Prostate gland (tissue), 2 donors: ENCODE measurements around the gene CDK11B. TPM values are rescaled to one million over a fixed set of nuclear protein-coding genes. Genes with fewer than 3 reads are reported as not detected.
A peak's percentile ranks its signal among the peaks of the same experiment; 100 is the strongest.

Experiments
- DNase-seq: peaks from one replicate; pipeline ENCODE4 v3.0.0-alpha.2; 2019; ENCODE audit warnings: low spot score
- H3K27ac ChIP-seq, 2 donors: fragments of 200-600 bp; sonication (generic); 2 replicates each; pipeline ENCODE4 v1.5.1; 2017 to 2019
- H3K27me3 ChIP-seq: fragments of 200-600 bp; sonication (generic); replicated peaks from 2 replicates; pipeline ENCODE4 v1.5.1; 2019; ENCODE audit not compliant: insufficient read depth
- H3K36me3 ChIP-seq, 2 donors: fragments of 200-600 bp; sonication (generic); 1 replicate in 1 of 2; 2 replicates in 1 of 2; pipeline versions ENCODE4 v1.5.1 to v1.8.1; 2017 to 2019
- H3K4me1 ChIP-seq: fragments of 200-600 bp; sonication (generic); replicated peaks from 2 replicates; pipeline ENCODE4 v1.5.1; 2019
- H3K4me3 ChIP-seq, 2 donors: fragments of 200-600 bp; sonication (generic); 2 replicates each; pipeline ENCODE4 v1.5.1; 2017 to 2019
- H3K9me3 ChIP-seq: fragments of 200-600 bp; sonication (generic); 2 replicates; pipeline ENCODE4 v1.5.1; 2017
- CTCF ChIP-seq, 4 experiments: fragments of 200-600 bp in 2 of 4; fragments of 450-650 bp in 2 of 4; sonication (generic) in 2 of 4; IDR thresholded peaks; 1 replicate in 3 of 4; 2 replicates in 1 of 4; pipeline ENCODE4 v1.5.1; 2016 to 2019; ENCODE audit warnings: antibody characterized with exemption in 4 of 4, mild to moderate bottlenecking in 2 of 4, moderate library complexity in 2 of 4
- POLR2A ChIP-seq: fragments of 450-650 bp; IDR thresholded peaks from one replicate; pipeline ENCODE4 v1.6.1; 2016; ENCODE audit warnings: antibody characterized with exemption, mild to moderate bottlenecking
- POLR2AphosphoS5 ChIP-seq: sonication (generic); formaldehyde crosslinking; IDR thresholded peaks from one replicate; pipeline ENCODE4 v1.6.1; 2017; ENCODE audit warnings: antibody characterized with exemption
- WGBS: methylation state at CpG from one replicate; pipeline ENCODE4 v1.1.5; 2018; 5-methylcytosine and 5-hydroxymethylcytosine counted together
- intact Hi-C: fragments of 100-400 bp; cut with DNase I; formaldehyde crosslinking; loops from one replicate; pipeline ENCODE4 v1.14.2; 2022
- total RNA-seq, 2 donors: library from RNA; depleted of rRNA; stranded (reverse); fragments of >200 nt; gene quantifications; one replicate each; pipeline ENCODE4 v1.1.0, GENCODE V29; 2016

CDK11B gene
- total RNA-seq, 2 donors from 2014 or later: 15.0 to 31.2 TPM

DNA sequence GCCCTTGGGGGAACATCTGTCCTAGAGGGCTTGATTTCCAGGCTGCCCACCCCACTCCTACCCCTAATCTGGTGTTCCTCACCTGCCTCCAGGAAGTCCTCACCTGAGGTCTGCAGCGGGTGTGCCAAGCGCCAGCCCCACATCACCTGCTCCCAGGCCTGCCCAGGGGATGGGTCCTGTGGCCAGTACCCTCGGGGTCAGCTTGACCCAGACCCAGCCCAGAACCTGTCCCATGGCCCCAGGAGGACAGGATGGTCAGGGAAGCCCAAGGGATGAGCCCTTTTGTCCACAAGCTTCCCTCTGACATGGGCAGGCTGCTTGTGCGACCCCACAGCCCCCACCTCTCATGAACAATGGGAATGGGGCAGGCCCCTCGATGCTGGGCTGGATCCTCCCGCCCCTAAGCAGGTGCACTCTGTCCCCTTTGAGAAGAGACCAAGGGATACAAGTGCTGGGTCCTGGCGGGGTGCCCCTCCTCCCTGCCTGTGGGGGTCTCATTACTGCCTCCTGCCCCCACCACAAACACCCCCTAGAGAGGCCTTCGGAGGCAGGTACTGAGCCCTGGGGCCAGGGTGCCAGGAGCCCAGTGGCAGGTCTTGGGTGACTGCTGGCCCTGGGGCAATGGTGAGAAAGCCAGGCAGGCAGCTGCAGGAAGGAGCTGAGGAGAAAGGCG lies 40.3 kb downstream of the CDK11B start:
- Histone ChIP-seq H3K27me3 (no peaks in the 10 kb centered on the region), H3K27ac (no peak overlapping the region), H3K4me3 (no peak overlapping the region), H3K4me1 (peaks cover 23% of the 10 kb centered on the region), H3K36me3 (no peaks in the 10 kb centered on the region), H3K9me3 (no peaks in the 10 kb centered on the region)
- no peak for DNase-seq
- 95% methylated on average over 9 of the region's 9 CpGs for WGBS
- TF ChIP-seq POLR2A (no peak), CTCF (IDR thresholded peaks at IDR 0.05) (no peak), POLR2AphosphoS5 (no peak)
- intact Hi-C loops: no loop called here

- no peak for TF ChIP-seq POLR2A
- no peak for TF ChIP-seq POLR2AphosphoS5
- no peak for TF ChIP-seq CTCF (IDR thresholded peaks at IDR 0.05)
- peaks cover 23% of the 10 kb centered on the region for H3K4me1 ChIP-seq
- no peaks in the 10 kb centered on the region for H3K9me3 ChIP-seq
- H3K4me3 ChIP-seq: no peak overlapping the region
- DNase-seq: no peak
- H3K36me3 ChIP-seq: no peaks in the 10 kb centered on the region
- WGBS: 87% methylated on average over 6 of the region's 6 CpGs
- no peaks in the 10 kb centered on the region for H3K27me3 ChIP-seq
- no peak overlapping the region for H3K27ac ChIP-seq
- intact Hi-C loops: no loop called here
Observed at GRCh38 chr1:1617925-1618324, 40.9 kb downstream of the CDK11B start.

GRCh38 chr1:1617516-1617915 lies 41.3 kb downstream of the CDK11B start:
- Histone ChIP-seq H3K36me3 (no peaks in the 10 kb centered on the region), H3K4me3 (no peak overlapping the region), H3K27me3 (no peaks in the 10 kb centered on the region), H3K27ac (no peak overlapping the region), H3K4me1 (peaks cover 23% of the 10 kb centered on the region), H3K9me3 (no peaks in the 10 kb centered on the region)
- intact Hi-C loops: no loop called here
- 95% methylated on average over 11 of the region's 11 CpGs for whole genome bisulfite sequencing
- no peak for DNase-seq
- TF ChIP-seq CTCF (IDR thresholded peaks at IDR 0.05): no peak
- TF ChIP-seq POLR2A: no peak
- no peak for TF ChIP-seq POLR2AphosphoS5

DNA sequence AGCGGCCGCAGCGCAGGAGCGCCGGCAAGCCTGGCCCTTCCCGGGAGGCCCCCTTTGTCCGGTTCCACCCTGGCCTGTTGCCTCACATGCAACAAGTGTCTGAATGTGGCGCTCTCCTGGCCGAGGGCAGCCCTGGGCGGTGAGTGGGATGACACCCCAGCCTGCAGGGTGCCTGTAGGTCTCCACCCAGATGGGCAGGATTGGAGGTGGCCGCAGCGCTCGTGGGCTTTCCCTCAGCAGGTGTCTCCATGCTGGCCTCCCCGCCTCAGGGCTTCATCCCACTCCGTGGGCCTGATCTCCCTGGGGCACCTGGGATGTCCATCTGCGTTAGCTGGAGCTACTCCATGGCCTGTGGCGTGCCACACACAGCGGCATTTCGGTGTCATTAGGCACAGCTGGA lies 42.0 kb downstream of the CDK11B start:
- no peak for DNase-seq
- H3K4me1 ChIP-seq: peaks cover 23% of the 10 kb centered on the region

More for the DNA sequence above, 42.0 kb downstream of the CDK11B start:
- 78% methylated on average over 19 of the region's 19 CpGs for WGBS
- no peaks in the 10 kb centered on the region for H3K27me3 ChIP-seq
- intact Hi-C loops: no loop called here
- no peak overlapping the region for H3K27ac ChIP-seq
- H3K4me3 ChIP-seq: peak overlapping the region; percentile 100
- no peaks in the 10 kb centered on the region for H3K9me3 ChIP-seq
- TF ChIP-seq CTCF (IDR thresholded peaks at IDR 0.05) (no peak), POLR2AphosphoS5 (no peak), POLR2A (no peak)
- H3K36me3 ChIP-seq: no peaks in the 10 kb centered on the region
